ENCODE measurements around the gene PLXNA1. TPM values are rescaled to one million over a fixed set of nuclear protein-coding genes. Genes with fewer than 3 reads are reported as not detected.

PLXNA1 gene
- total RNA-seq, 1 donor = 107 TPM

DNA sequence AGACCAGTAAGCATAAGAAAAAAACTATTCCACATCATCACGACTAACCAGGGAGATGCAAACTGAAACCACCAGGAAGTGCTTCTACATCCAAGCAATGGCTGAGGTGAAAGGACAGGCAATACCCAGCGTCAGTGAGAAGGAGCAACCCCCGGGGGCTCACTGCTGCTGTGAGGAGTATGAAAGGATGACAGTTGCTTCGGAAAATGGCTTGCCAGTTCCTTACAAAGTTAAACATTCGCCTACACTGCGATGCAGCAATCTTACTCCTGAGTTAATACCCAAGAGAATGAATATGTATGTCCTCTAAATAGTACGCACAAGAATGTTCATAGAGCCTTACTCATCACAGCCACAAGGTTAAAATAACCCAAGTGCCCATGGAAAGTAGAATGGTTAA, 13.3 kb upstream of the PLXNA1 start:
- DNase-seq (ENCODE audit: insufficient read length, low spot score, missing footprints) = peak; percentile 93
- Histone ChIP-seq H3K27me3 (ENCODE audit: insufficient read depth, low read length) (no peaks in the 10 kb centered on the region), H3K4me1 (ENCODE audit: insufficient read depth, low read length) (peaks cover 36% of the 10 kb centered on the region), H3K4me3 (ENCODE audit: insufficient read depth, low read length) (peak overlapping the region; percentile 56), H3K4me2 (ENCODE audit: insufficient read depth, low read length) (peak overlapping the region; percentile 79), H3K27ac (ENCODE audit: low read depth, low read length) (peak overlapping the region; percentile 82), H3K79me2 (ENCODE audit: insufficient read depth, low read length) (no peaks in the 10 kb centered on the region), H2AFZ (ENCODE audit: low read length) (peak overlapping the region; percentile 80), H4K20me1 (ENCODE audit: insufficient read depth, low read length) (no peaks in the 10 kb centered on the region), H3K36me3 (ENCODE audit: insufficient read depth, low read length) (no peaks in the 10 kb centered on the region), H3K9me3 (ENCODE audit: low read depth, low read length) (no peaks in the 10 kb centered on the region)
- TF ChIP-seq, protein P1, sequence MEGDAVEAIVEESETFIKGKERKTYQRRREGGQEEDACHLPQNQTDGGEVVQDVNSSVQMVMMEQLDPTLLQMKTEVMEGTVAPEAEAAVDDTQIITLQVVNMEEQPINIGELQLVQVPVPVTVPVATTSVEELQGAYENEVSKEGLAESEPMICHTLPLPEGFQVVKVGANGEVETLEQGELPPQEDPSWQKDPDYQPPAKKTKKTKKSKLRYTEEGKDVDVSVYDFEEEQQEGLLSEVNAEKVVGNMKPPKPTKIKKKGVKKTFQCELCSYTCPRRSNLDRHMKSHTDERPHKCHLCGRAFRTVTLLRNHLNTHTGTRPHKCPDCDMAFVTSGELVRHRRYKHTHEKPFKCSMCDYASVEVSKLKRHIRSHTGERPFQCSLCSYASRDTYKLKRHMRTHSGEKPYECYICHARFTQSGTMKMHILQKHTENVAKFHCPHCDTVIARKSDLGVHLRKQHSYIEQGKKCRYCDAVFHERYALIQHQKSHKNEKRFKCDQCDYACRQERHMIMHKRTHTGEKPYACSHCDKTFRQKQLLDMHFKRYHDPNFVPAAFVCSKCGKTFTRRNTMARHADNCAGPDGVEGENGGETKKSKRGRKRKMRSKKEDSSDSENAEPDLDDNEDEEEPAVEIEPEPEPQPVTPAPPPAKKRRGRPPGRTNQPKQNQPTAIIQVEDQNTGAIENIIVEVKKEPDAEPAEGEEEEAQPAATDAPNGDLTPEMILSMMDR (IDR thresholded peaks at IDR 0.05; ENCODE audit: extremely low read depth, low read depth, low read length) = no peak

DNA sequence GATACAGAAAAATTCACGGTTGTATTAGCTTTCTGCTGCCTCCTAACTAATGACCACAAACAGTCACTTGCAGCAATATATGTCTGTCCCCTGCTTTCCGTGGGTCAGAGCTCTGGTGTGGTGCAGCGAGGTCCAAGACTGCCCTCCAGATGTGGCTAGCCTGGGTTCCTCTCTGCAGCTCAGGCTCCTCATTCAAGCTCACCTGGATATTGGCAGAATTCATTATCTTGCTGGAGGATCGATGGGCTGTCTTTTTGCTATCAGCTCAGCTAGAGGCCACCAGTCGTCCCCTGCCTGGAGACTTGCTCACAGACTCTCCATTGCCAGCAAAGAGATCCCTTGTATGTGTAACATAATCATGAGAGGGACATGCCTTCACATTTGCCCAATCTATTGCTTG, 12.8 kb upstream of the PLXNA1 start:
- no peaks in the 10 kb centered on the region for H3K27me3 ChIP-seq (ENCODE audit: insufficient read depth, low read length)
- H3K36me3 ChIP-seq (ENCODE audit: insufficient read depth, low read length) = no peaks in the 10 kb centered on the region
- DNase-seq (ENCODE audit: insufficient read length, low spot score, missing footprints) = no peak
- TF ChIP-seq, protein P1 (IDR thresholded peaks at IDR 0.05; ENCODE audit: extremely low read depth, low read depth, low read length) = no peak
- peak overlapping the region; percentile 82 for H3K27ac ChIP-seq (ENCODE audit: low read depth, low read length)
- H4K20me1 ChIP-seq (ENCODE audit: insufficient read depth, low read length) = no peaks in the 10 kb centered on the region
- H3K79me2 ChIP-seq (ENCODE audit: insufficient read depth, low read length) = no peaks in the 10 kb centered on the region
- peaks cover 2% of the 10 kb centered on the region for H3K9me3 ChIP-seq (ENCODE audit: low read depth, low read length)
- no peak overlapping the region for H2AFZ ChIP-seq (ENCODE audit: low read length)
- H3K4me2 ChIP-seq (ENCODE audit: insufficient read depth, low read length) = peak overlapping the region; percentile 79
- H3K4me3 ChIP-seq (ENCODE audit: insufficient read depth, low read length) = no peak overlapping the region
- peaks cover 36% of the 10 kb centered on the region for H3K4me1 ChIP-seq (ENCODE audit: insufficient read depth, low read length)

DNA sequence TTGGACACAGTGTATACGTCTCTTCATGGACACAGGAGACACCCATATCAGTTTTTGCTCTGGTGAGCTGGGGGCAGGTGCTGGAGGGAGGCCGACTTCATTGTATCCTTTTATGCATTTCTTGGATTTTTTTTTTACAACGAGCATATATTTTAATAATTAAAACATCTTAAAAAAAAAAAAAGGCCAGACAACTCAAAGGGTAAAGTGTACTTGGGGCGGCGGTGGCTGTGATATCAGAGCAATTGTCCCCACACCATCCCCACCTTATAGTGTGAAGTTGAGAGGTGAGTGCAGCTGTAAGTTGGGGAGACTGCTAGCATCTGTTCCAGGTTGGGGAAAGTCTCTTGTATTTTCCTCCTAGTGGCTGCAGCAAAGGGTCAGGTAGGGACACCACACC, 12.0 kb upstream of the PLXNA1 start:
- Histone ChIP-seq H3K4me3 (ENCODE audit: insufficient read depth, low read length) (no peak overlapping the region), H3K9me3 (ENCODE audit: low read depth, low read length) (peaks cover 2% of the 10 kb centered on the region), H3K4me2 (ENCODE audit: insufficient read depth, low read length) (no peak overlapping the region), H4K20me1 (ENCODE audit: insufficient read depth, low read length) (no peaks in the 10 kb centered on the region), H3K27ac (ENCODE audit: low read depth, low read length) (peak overlapping the region; percentile 77), H3K79me2 (ENCODE audit: insufficient read depth, low read length) (no peaks in the 10 kb centered on the region), H3K27me3 (ENCODE audit: insufficient read depth, low read length) (no peaks in the 10 kb centered on the region), H3K36me3 (ENCODE audit: insufficient read depth, low read length) (no peaks in the 10 kb centered on the region), H2AFZ (ENCODE audit: low read length) (no peak overlapping the region), H3K4me1 (ENCODE audit: insufficient read depth, low read length) (peaks cover 36% of the 10 kb centered on the region)
- DNase-seq (ENCODE audit: insufficient read length, low spot score, missing footprints) = no peak
- TF ChIP-seq, protein P1 (IDR thresholded peaks at IDR 0.05; ENCODE audit: extremely low read depth, low read depth, low read length) = no peak

DNA sequence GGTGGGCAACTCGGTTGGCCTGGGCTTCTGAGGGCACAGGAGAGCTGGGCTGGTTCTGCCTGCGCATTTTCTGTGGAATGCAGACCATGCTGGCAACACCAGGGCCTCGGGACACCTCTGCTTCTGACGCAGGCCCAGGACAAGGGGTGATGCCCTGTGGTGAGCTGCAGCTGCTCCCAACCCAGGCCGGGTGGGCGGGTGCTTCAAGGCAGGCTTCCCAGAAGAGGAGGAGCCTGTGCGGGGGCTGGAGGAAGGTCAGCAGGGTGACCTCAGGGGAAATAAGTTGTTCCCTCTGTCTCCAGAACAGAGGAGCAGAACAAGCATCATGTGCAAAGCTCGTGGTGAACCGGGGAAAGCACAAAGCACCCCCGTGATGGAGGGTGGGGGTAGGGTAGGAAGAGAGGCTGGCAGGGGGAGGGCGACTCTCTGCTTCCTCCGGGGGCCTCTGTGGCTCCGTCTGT, 11.0 kb upstream of the PLXNA1 start:
- Histone ChIP-seq H3K27ac (ENCODE audit: low read depth, low read length) (peak overlapping the region; percentile 77), H3K27me3 (ENCODE audit: insufficient read depth, low read length) (no peaks in the 10 kb centered on the region), H3K4me2 (ENCODE audit: insufficient read depth, low read length) (peak overlapping the region; percentile 23), H3K4me3 (ENCODE audit: insufficient read depth, low read length) (no peak overlapping the region), H3K4me1 (ENCODE audit: insufficient read depth, low read length) (peaks cover 36% of the 10 kb centered on the region), H2AFZ (ENCODE audit: low read length) (peak overlapping the region; percentile 61), H3K79me2 (ENCODE audit: insufficient read depth, low read length) (no peaks in the 10 kb centered on the region), H4K20me1 (ENCODE audit: insufficient read depth, low read length) (no peaks in the 10 kb centered on the region), H3K9me3 (ENCODE audit: low read depth, low read length) (peaks cover 2% of the 10 kb centered on the region), H3K36me3 (ENCODE audit: insufficient read depth, low read length) (no peaks in the 10 kb centered on the region)
- TF ChIP-seq, protein P1 (IDR thresholded peaks at IDR 0.05; ENCODE audit: extremely low read depth, low read depth, low read length) = no peak
- peak; percentile 96 for DNase-seq (ENCODE audit: insufficient read length, low spot score, missing footprints)
